ENCODE results near the gene LTBP2.

- no peak for TF ChIP-seq RAD21 (conservative IDR thresholded peaks at IDR 0.05)
- TF ChIP-seq CTCF (IDR thresholded peaks at IDR 0.05; ENCODE audit: poor library complexity, severe bottlenecking): no peak
- no peak for TF ChIP-seq POLR2AphosphoS5 (IDR thresholded peaks at IDR 0.05)
- TF ChIP-seq, protein P1, sequence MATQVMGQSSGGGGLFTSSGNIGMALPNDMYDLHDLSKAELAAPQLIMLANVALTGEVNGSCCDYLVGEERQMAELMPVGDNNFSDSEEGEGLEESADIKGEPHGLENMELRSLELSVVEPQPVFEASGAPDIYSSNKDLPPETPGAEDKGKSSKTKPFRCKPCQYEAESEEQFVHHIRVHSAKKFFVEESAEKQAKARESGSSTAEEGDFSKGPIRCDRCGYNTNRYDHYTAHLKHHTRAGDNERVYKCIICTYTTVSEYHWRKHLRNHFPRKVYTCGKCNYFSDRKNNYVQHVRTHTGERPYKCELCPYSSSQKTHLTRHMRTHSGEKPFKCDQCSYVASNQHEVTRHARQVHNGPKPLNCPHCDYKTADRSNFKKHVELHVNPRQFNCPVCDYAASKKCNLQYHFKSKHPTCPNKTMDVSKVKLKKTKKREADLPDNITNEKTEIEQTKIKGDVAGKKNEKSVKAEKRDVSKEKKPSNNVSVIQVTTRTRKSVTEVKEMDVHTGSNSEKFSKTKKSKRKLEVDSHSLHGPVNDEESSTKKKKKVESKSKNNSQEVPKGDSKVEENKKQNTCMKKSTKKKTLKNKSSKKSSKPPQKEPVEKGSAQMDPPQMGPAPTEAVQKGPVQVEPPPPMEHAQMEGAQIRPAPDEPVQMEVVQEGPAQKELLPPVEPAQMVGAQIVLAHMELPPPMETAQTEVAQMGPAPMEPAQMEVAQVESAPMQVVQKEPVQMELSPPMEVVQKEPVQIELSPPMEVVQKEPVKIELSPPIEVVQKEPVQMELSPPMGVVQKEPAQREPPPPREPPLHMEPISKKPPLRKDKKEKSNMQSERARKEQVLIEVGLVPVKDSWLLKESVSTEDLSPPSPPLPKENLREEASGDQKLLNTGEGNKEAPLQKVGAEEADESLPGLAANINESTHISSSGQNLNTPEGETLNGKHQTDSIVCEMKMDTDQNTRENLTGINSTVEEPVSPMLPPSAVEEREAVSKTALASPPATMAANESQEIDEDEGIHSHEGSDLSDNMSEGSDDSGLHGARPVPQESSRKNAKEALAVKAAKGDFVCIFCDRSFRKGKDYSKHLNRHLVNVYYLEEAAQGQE (IDR thresholded peaks at IDR 0.05; ENCODE audit: borderline replicate concordance): no peak
- TF ChIP-seq TAF1 (IDR thresholded peaks at IDR 0.05; ENCODE audit: low read depth): no peak
- TF ChIP-seq EZH2 (IDR thresholded peaks at IDR 0.05; ENCODE audit: borderline replicate concordance, insufficient read depth, low read length, poor library complexity, severe bottlenecking): no peak
- no peak for TF ChIP-seq EP300 (conservative IDR thresholded peaks at IDR 0.05; ENCODE audit: poor library complexity, severe bottlenecking)
- TF ChIP-seq MXI1 (conservative IDR thresholded peaks at IDR 0.05; ENCODE audit: poor library complexity, severe bottlenecking): no peak
Observed at GRCh38 chr14:74570696-74571095, 41.3 kb downstream of the LTBP2 start.

Measured in neural cell (in vitro differentiated cells).